GM13976 (cell line): ENCODE measurements around the gene STUM.

ENCODE experiments used
- DNase-seq: peaks from one replicate; pipeline ENCODE4 v3.0.0; 2012; ENCODE audit warnings: low spot score
- in situ Hi-C: fragments of 300-500 bp; cut with MboI; formaldehyde crosslinking; loops from one replicate; pipeline ENCODE4 v1.12.0; 2022; ENCODE audit warnings: low sequenced_read_pairs, mixed read lengths, inconsistent platforms; ENCODE audit not compliant: unreplicated experiment
- TF ChIP-seq, protein P1 (sequence below): IDR thresholded peaks from 2 replicates; pipeline ENCODE4 v1.5.1; 2012; ENCODE audit warnings: borderline replicate concordance, mild to moderate bottlenecking; ENCODE audit not compliant: insufficient read depth; ENCODE audit errors: extremely low read depth, missing control alignments, control extremely low read depth

STUM gene

GRCh38 chr1:226566760-226567159 lies 18.2 kb downstream of the STUM start:
- TF ChIP-seq, protein P1, sequence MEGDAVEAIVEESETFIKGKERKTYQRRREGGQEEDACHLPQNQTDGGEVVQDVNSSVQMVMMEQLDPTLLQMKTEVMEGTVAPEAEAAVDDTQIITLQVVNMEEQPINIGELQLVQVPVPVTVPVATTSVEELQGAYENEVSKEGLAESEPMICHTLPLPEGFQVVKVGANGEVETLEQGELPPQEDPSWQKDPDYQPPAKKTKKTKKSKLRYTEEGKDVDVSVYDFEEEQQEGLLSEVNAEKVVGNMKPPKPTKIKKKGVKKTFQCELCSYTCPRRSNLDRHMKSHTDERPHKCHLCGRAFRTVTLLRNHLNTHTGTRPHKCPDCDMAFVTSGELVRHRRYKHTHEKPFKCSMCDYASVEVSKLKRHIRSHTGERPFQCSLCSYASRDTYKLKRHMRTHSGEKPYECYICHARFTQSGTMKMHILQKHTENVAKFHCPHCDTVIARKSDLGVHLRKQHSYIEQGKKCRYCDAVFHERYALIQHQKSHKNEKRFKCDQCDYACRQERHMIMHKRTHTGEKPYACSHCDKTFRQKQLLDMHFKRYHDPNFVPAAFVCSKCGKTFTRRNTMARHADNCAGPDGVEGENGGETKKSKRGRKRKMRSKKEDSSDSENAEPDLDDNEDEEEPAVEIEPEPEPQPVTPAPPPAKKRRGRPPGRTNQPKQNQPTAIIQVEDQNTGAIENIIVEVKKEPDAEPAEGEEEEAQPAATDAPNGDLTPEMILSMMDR = no peak
- no peak for DNase-seq
- in situ Hi-C loops = no loop called here

GRCh38 chr1:226568077-226568831 lies 19.7 kb downstream of the STUM start:
- TF ChIP-seq, protein P1 = no peak
- no peak for DNase-seq
- in situ Hi-C loops = no loop called here

DNA sequence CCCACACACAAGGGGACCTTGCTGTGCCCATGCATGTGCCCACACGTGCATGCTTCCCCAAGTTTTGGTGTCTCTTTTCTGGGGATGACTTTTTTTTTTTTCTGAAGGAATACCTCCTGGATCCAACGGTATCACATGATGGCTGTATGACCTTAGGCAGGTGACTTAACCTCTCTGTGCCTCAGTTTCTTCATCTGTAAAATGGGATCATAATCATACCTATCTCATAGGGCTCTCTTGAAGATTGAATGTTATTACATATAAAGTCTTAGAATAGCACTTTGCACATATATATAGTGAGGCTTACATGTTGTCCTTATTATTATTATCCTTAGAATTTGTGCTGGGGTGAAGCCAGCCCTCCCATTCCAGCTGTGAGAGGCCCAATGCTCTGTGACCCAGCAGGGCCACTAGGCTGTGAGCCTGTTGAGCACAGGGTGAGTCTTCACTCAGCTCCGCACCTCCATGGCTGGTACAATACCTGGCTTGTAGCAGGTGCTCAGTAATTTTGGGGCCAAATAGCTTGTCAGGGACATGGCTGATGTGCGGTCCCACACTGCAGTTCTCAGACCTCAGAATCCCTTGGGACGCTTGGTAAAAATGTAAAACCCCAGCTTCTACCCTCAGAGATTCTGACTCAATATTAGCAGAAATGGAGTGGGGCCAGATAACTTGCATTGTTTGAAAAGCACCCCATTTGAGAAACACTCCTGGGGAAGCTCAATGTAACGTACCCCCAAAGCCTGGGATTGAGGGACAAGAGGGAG lies 20.6 kb downstream of the STUM start:
- in situ Hi-C loops = no loop called here
- DNase-seq = no peak
- TF ChIP-seq, protein P1 = no peak

DNA sequence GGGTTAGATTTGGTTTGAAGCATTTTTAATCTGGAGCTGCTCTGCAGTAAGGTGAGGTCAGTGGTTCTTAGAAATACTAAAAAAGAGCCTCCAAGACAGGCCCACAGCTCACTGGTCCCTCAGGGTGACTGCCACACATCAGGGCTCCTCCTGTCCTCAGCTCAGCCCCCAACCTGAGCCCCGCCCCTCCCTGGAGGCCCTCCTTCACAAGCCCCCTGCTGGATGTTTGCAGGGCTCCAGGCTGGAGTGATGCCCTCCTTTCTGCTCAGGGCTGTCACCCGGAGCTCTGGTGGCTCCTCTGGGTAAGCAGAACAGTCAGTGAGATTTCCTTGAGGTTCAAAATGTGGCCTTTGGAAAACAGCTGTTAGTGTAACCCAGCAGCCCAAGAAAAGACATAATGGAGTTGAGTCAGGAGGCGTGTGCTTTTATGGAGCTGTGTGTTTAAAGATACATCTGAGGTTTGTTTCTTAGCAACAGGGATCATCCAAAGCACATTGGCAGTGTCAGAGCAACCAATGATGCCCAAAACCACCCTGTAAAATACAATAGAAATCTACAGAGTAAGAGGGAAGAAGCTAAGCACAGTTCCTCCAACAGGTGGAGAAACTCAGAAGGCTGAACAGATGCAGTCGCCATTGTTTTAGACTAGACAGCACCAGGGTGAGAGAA lies 21.4 kb downstream of the STUM start:
- DNase-seq = peak; percentile 52
- TF ChIP-seq, protein P1 = no peak
- in situ Hi-C loops = no loop called here

DNA sequence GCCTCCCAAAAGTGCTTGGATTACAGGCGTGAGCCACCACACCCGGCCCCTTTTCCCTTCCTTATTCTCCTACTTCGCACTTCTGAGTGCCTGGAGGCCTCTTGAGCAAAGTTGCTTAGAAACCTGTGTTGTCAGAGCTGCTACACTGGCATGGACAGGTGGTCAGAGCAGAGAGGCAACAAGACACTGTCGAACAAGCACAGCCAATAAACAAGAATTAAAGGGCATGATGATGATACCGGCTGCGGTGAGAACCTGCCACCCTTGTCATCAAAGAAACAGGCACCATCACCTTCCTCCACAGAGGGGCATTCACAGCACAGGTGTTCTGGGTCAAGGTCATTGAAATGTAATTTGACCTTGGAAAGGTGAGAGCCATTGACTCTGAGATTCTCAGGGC lies 23.3 kb downstream of the STUM start:
- in situ Hi-C loops = no loop called here
- no peak for DNase-seq
- TF ChIP-seq, protein P1 = no peak

DNA sequence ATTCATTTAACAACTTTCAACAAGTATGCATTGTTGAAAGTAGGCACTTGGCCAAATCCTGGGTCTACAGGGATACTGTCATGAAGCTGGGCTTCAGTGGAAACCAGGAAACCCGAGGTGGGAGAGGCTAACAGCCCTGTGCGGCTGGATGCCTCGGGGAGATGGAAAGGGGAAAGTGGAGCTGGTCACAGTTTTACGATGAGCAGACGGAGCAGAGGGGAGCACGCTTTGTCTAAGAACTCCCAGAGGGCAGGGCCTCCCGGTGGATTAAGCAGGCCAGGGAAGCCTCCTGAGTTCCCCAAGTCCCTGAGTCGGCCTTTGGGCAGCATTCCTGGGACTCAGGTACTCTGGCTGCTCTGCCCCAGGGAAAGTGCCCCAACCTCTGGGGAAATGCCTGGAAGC lies 23.8 kb downstream of the STUM start:
- no peak for DNase-seq
- TF ChIP-seq, protein P1 = no peak

More for the DNA sequence above, 23.8 kb downstream of the STUM start:
- in situ Hi-C loops = no loop called here
